HEK293 (cell line): ENCODE measurements around the gene SLC43A3.

Source experiments
- CTCF ChIA-PET: fragments of 350-600 bp; formaldehyde crosslinking; extraction: SDS; loops from one replicate; lab custom pipeline; 2021; ENCODE audit warnings: antibody characterized with exemption; lab: Yijun Ruan, JAX
- POLR2A ChIA-PET: fragments of 300-600 bp; formaldehyde crosslinking; extraction: SDS; loops from one replicate; lab custom pipeline; 2020; ENCODE audit warnings: antibody characterized with exemption, inconsistent platforms; lab: Yijun Ruan, JAX
- H3K27ac ChIP-seq: fragments of 200-500 bp; sonication (Bioruptor generic); 2 replicates; pipeline ENCODE4 v1.5.1; 2014; ENCODE audit warnings: low read depth, low read length, control low read depth, inconsistent platforms; ENCODE audit errors: extremely low read depth
- H3K36me3 ChIP-seq, 2 experiments: fragments of 200-500 bp in 1 of 2; sonication (Bioruptor generic) in 1 of 2; 1 replicate in 1 of 2; 2 replicates in 1 of 2; pipeline ENCODE4 v1.5.1; 2014 to 2017; ENCODE audit warnings: inconsistent platforms in 2 of 2, low read length in 2 of 2; ENCODE audit not compliant: control insufficient read depth in 2 of 2, insufficient read depth in 1 of 2
- H3K4me1 ChIP-seq: fragments of 200-500 bp; sonication (Bioruptor generic); 2 replicates; pipeline ENCODE4 v1.5.1; 2014; ENCODE audit warnings: mild to moderate bottlenecking, low read length, inconsistent platforms; ENCODE audit not compliant: control insufficient read depth, insufficient read depth
- H3K4me3 ChIP-seq: 2 replicates; pipeline ENCODE4 v1.5.1; 2011; ENCODE audit warnings: low read depth, mild to moderate bottlenecking, control low read depth, low read length, moderate library complexity
- H3K9me3 ChIP-seq: fragments of 200-500 bp; sonication (Bioruptor generic); 2 replicates; pipeline ENCODE4 v1.5.1; 2014; ENCODE audit warnings: low read depth, low read length, inconsistent platforms; ENCODE audit not compliant: control insufficient read depth, insufficient read depth
- GLI4 ChIP-seq: fragments of 450-650 bp; formaldehyde crosslinking; IDR thresholded peaks from 2 replicates; pipeline ENCODE4 v1.5.1; 2016; ENCODE audit warnings: missing biosample characterization, missing genetic modification characterization
- HOXD13 ChIP-seq: sonication (generic); formaldehyde crosslinking; IDR thresholded peaks from 2 replicates; pipeline ENCODE4 v1.8.0; 2022; ENCODE audit warnings: missing genetic modification reagents, borderline replicate concordance
- SP3 ChIP-seq: fragments of 450-650 bp; formaldehyde crosslinking; IDR thresholded peaks from 2 replicates; pipeline ENCODE4 v1.5.1; 2016; ENCODE audit warnings: missing biosample characterization, missing genetic modification characterization
- ZBTB1 ChIP-seq: fragments of 450-650 bp; formaldehyde crosslinking; IDR thresholded peaks from 2 replicates; pipeline ENCODE4 v1.5.1; 2016; ENCODE audit warnings: missing biosample characterization, missing genetic modification characterization
- ZBTB17 ChIP-seq: fragments of 450-650 bp; formaldehyde crosslinking; IDR thresholded peaks from 2 replicates; pipeline ENCODE4 v1.5.1; 2016; ENCODE audit warnings: missing biosample characterization, missing genetic modification characterization
- ZNF184 ChIP-seq: fragments of 450-650 bp; IDR thresholded peaks from 2 replicates; pipeline ENCODE4 v1.5.1; 2018; ENCODE audit warnings: missing biosample characterization, mild to moderate bottlenecking, missing genetic modification characterization
- ZNF398 ChIP-seq: fragments of 450-650 bp; formaldehyde crosslinking; IDR thresholded peaks from 2 replicates; pipeline ENCODE4 v1.5.1; 2017; ENCODE audit warnings: missing biosample characterization, missing genetic modification characterization
- ZNF426 ChIP-seq: fragments of 450-650 bp; formaldehyde crosslinking; IDR thresholded peaks from 2 replicates; pipeline ENCODE4 v1.5.1; 2017; ENCODE audit warnings: missing biosample characterization, missing genetic modification characterization, mild to moderate bottlenecking, inconsistent platforms, moderate library complexity
- ZNF449 ChIP-seq: fragments of 450-650 bp; formaldehyde crosslinking; IDR thresholded peaks from 2 replicates; pipeline ENCODE4 v1.5.1; 2017; ENCODE audit warnings: missing biosample characterization, mild to moderate bottlenecking, missing genetic modification characterization, moderate library complexity
- ZNF510 ChIP-seq: fragments of 450-650 bp; formaldehyde crosslinking; IDR thresholded peaks from 2 replicates; pipeline ENCODE4 v1.5.1; 2018; ENCODE audit warnings: mild to moderate bottlenecking, missing genetic modification characterization, missing biosample characterization; ENCODE audit not compliant: insufficient replicate concordance
- ZNF692 ChIP-seq: fragments of 450-650 bp; formaldehyde crosslinking; IDR thresholded peaks from 2 replicates; pipeline ENCODE4 v1.5.1; 2016; ENCODE audit warnings: missing biosample characterization, missing genetic modification characterization
- ZNF768 ChIP-seq: fragments of 450-650 bp; formaldehyde crosslinking; IDR thresholded peaks from 2 replicates; pipeline ENCODE4 v1.5.1; 2018; ENCODE audit warnings: missing biosample characterization, mild to moderate bottlenecking, missing genetic modification characterization
- ZNF837 ChIP-seq: fragments of 450-650 bp; formaldehyde crosslinking; IDR thresholded peaks from 2 replicates; pipeline ENCODE4 v1.5.1; 2016; ENCODE audit warnings: missing biosample characterization, missing genetic modification characterization

SLC43A3 gene

GRCh38 chr11:57399221-57399620 lies 27.7 kb downstream of the SLC43A3 start:
- H3K27ac ChIP-seq = no peak overlapping the region
- ChIA-PET POLR2A (no interaction called here), CTCF (interaction anchor here (0.8 to 2.0 kb wide), 3 partner anchors 15 to 58 kb away, joined by 3 to 6 read pairs (median 3); no protein-coding TSS in a partner anchor)
- TF ChIP-seq ZBTB1 (tag by site-specific recombination) (no peak), SP3 (tag by site-specific recombination) (no peak), ZNF184 (tag by site-specific recombination) (no peak), ZNF837 (tag by site-specific recombination) (no peak), HOXD13 (CRISPR knock-in tag) (no peak), GLI4 (tag by site-specific recombination) (no peak)
- no peaks in the 10 kb centered on the region for H3K36me3 ChIP-seq
- H3K9me3 ChIP-seq = no peaks in the 10 kb centered on the region
- no peak overlapping the region for H3K4me3 ChIP-seq
- no peaks in the 10 kb centered on the region for H3K4me1 ChIP-seq

GRCh38 chr11:57397394-57397990 lies 29.4 kb downstream of the SLC43A3 start:
- POLR2A ChIA-PET = no interaction called here
- Histone ChIP-seq H3K4me1 (no peaks in the 10 kb centered on the region), H3K4me3 (no peak overlapping the region), H3K36me3 (no peaks in the 10 kb centered on the region), H3K9me3 (no peaks in the 10 kb centered on the region), H3K27ac (no peak overlapping the region)
- TF ChIP-seq ZNF768 (tag by site-specific recombination) = no peak
- CTCF ChIA-PET = interaction anchor here (0.6 to 1.9 kb wide), 4 partner anchors 13 to 1399 kb away, joined by 3 to 6 read pairs (median 4); no protein-coding TSS in a partner anchor

- no peaks in the 10 kb centered on the region for H3K36me3 ChIP-seq
- no peak overlapping the region for H3K27ac ChIP-seq
- TF ChIP-seq ZNF449 (tag by site-specific recombination) = no peak
- no peak for TF ChIP-seq ZNF692 (tag by site-specific recombination)
- no peak for TF ChIP-seq ZNF426 (tag by site-specific recombination)
- TF ChIP-seq ZNF510 = no peak
- TF ChIP-seq ZBTB17 (tag by site-specific recombination) = no peak
- TF ChIP-seq ZNF398 (tag by site-specific recombination) = no peak
- H3K4me3 ChIP-seq = no peak overlapping the region
- CTCF ChIA-PET = interaction anchor here (0.7 to 1.9 kb wide), 3 partner anchors 60 to 1398 kb away, joined by 3 to 6 read pairs (median 3); no protein-coding TSS in a partner anchor
- POLR2A ChIA-PET = no interaction called here
- H3K9me3 ChIP-seq = no peaks in the 10 kb centered on the region
- no peaks in the 10 kb centered on the region for H3K4me1 ChIP-seq
Measured at GRCh38 chr11:57396744-57397143, 30.2 kb downstream of the SLC43A3 start.
